Measurements from ENCODE around the gene OGT. TPM values are rescaled to one million over a fixed set of nuclear protein-coding genes. Genes with fewer than 3 reads are reported as not detected.
A peak's percentile ranks its signal among the peaks of the same experiment; 100 is the strongest.

The OGT gene
- total and polyA plus RNA-seq, 3 experiments from 2014 or later, result 35.6 to 216 (median 211) TPM

- H3K27me3 Mint-ChIP-seq, result peaks cover 0 to 3% of the 10 kb centered on the region in 2 donors
- Histone ChIP-seq H3K4me3 (ENCODE audit: low read length) (no peak overlapping the region), H3K27me3 (ENCODE audit: insufficient read depth, low read length, poor library complexity, severe bottlenecking) (no peaks in the 10 kb centered on the region), H3K9me3 (ENCODE audit: low read length) (no peaks in the 10 kb centered on the region), H3K27ac (ENCODE audit: low read depth, low read length) (peak overlapping the region; percentile 57), H3K4me1 (ENCODE audit: insufficient read depth, low read length) (peaks cover 57% of the 10 kb centered on the region), H3K36me3 (ENCODE audit: insufficient read depth, low read length) (no peaks in the 10 kb centered on the region)
- ChIA-PET POLR2A (interaction anchor here (0.9 kb wide), 1 partner anchor 17 kb away, joined by 5 read pairs; no protein-coding TSS in a partner anchor), CTCF (interaction anchor here (1.2 to 3.8 kb wide), 4 partner anchors 17 to 193 kb away, joined by 3 to 24 read pairs (median 4); no protein-coding TSS in a partner anchor)
- H3K4me1 Mint-ChIP-seq, result peaks cover 56 to 65% (median 63%) of the 10 kb centered on the region in 3 donors
- peaks cover 0 to 1% (median 0%) of the 10 kb centered on the region in 3 donors for H3K36me3 Mint-ChIP-seq
- peaks cover 0 to 3% (median 0%) of the 10 kb centered on the region in 5 donors for H3K9me3 Mint-ChIP-seq
- H3K27ac Mint-ChIP-seq, result peak overlapping the region; percentile 95 to 100 (median 95)
- peak overlapping the region; percentile 74 to 91 (median 83) for H3K4me3 Mint-ChIP-seq
- DNase-seq, result peak in 1 of 5 donors; percentile 60
Measured at GRCh38 chrX:71623714-71624113, 90.8 kb downstream of the OGT start.

GRCh38 chrX:71625471-71625870 is 92.6 kb downstream of the OGT start:
- DNase-seq, result no peak
- H3K9me3 ChIP-seq (ENCODE audit: low read length), result no peaks in the 10 kb centered on the region
- Mint-ChIP-seq H3K4me3 (no peak overlapping the region), H3K27ac (peak overlapping the region in 4 of 8 donors; percentile 37 to 68 (median 45)), H3K27me3 (peaks cover 0 to 3% of the 10 kb centered on the region in 2 donors), H3K36me3 (peaks cover 0 to 1% (median 0%) of the 10 kb centered on the region in 3 donors), H3K9me3 (peaks cover 0 to 3% (median 0%) of the 10 kb centered on the region in 5 donors), H3K4me1 (peaks cover 46 to 57% (median 53%) of the 10 kb centered on the region in 3 donors)
- H3K4me3 ChIP-seq (ENCODE audit: low read length), result no peak overlapping the region
- H3K27ac ChIP-seq (ENCODE audit: low read depth, low read length), result no peak overlapping the region
- H3K4me1 ChIP-seq (ENCODE audit: insufficient read depth, low read length), result peaks cover 39% of the 10 kb centered on the region
- ChIA-PET POLR2A (no interaction called here), CTCF (interaction anchor here (1.2 kb wide), 1 partner anchor 16 kb away, joined by 3 read pairs; no protein-coding TSS in a partner anchor)
- no peaks in the 10 kb centered on the region for H3K36me3 ChIP-seq (ENCODE audit: insufficient read depth, low read length)
- no peaks in the 10 kb centered on the region for H3K27me3 ChIP-seq (ENCODE audit: insufficient read depth, low read length, poor library complexity, severe bottlenecking)

Other genes starting within 250 kb of the OGT start
- 100 to 1,000 TPM; 532 to 542 TPM for gene NONO, start 249.5 kb upstream of the OGT start, total RNA-seq
- 170 TPM for gene NONO, start 249.5 kb upstream of the OGT start, polyA plus RNA-seq
- gene ITGB1BP2, start 231.4 kb upstream of the OGT start, total RNA-seq, result 1 to 10 TPM; 3.7 to 3.8 TPM
- gene ITGB1BP2, start 231.4 kb upstream of the OGT start, polyA plus RNA-seq, result not detected
- gene TAF1, start 166.7 kb upstream of the OGT start, total RNA-seq, result 10 to 100 TPM; 34.0 to 34.7 TPM
- gene TAF1, start 166.7 kb upstream of the OGT start, polyA plus RNA-seq, result 9.0 TPM
- 1 to 10 TPM; 3.9 to 4.2 TPM for gene GCNA, start 45.3 kb downstream of the OGT start, total RNA-seq
- gene GCNA, start 45.3 kb downstream of the OGT start, polyA plus RNA-seq, result 0.67 TPM
- 10 to 100 TPM; 66.1 to 69.3 TPM for gene CXCR3, start 85.4 kb downstream of the OGT start, total RNA-seq
- 220 TPM for gene CXCR3, start 85.4 kb downstream of the OGT start, polyA plus RNA-seq
- gene CXorf49, start 185.2 kb downstream of the OGT start, total RNA-seq, result not detected
- not detected for gene CXorf49, start 185.2 kb downstream of the OGT start, polyA plus RNA-seq
- gene CXorf49B, start 230.2 kb downstream of the OGT start, total RNA-seq, result not detected
- not detected for gene CXorf49B, start 230.2 kb downstream of the OGT start, polyA plus RNA-seq

All from CD8-positive, alpha-beta memory T cell (primary cell).